Measurements from ENCODE around the gene CD99L2. TPM values are rescaled to one million over a fixed set of nuclear protein-coding genes. Genes with fewer than 3 reads are reported as not detected.

CD99L2 gene
- total and polyA plus RNA-seq, 4 donors, result 9.7 to 39.8 (median 23.8) TPM

GRCh38 chrX:150821971-150822370 lies 76.5 kb downstream of the CD99L2 start:
- Histone ChIP-seq H3K4me3 (ENCODE audit: low read depth in 1 of 3, low read length in 3 of 3) (no peak overlapping the region), H3K27ac (ENCODE audit: low read depth in 1 of 2, low read length in 2 of 2) (no peak overlapping the region), H3K4me1 (ENCODE audit: control insufficient read depth in 4 of 4, insufficient read depth in 4 of 4, low read length in 3 of 4) (no peaks in the 10 kb centered on the region), H3K36me3 (ENCODE audit: control insufficient read depth in 4 of 4, insufficient read depth in 3 of 4, low read depth in 1 of 4, low read length in 3 of 4) (no peaks in the 10 kb centered on the region), H3K27me3 (ENCODE audit: control insufficient read depth in 4 of 4, insufficient read depth in 4 of 4, low read length in 3 of 4) (no peaks in the 10 kb centered on the region), H3K9me3 (ENCODE audit: control insufficient read depth in 4 of 4, low read length in 3 of 4) (peaks cover 0 to 4% (median 0%) of the 10 kb centered on the region in 4 donors), H3K9ac (ENCODE audit: low read depth in 1 of 2, low read length in 2 of 2) (no peak overlapping the region)
- TF ChIP-seq FOXA1 (IDR thresholded peaks at IDR 0.05) (no peak), RXRA (IDR thresholded peaks at IDR 0.05) (no peak), SP1 (IDR thresholded peaks at IDR 0.05) (no peak), NR2F2 (IDR thresholded peaks at IDR 0.05) (no peak), RAD21 (IDR thresholded peaks at IDR 0.05) (no peak), YY1 (IDR thresholded peaks at IDR 0.05) (no peak), REST (IDR thresholded peaks at IDR 0.05) (no peak)
- 95% methylated on average over 2 of the region's 2 CpGs for WGBS
- DNase-seq (ENCODE audit: low spot score), result no peak

- 82% methylated on average over 5 of the region's 5 CpGs for WGBS
- DNase-seq (ENCODE audit: low spot score), result no peak
- TF ChIP-seq, protein P1, sequence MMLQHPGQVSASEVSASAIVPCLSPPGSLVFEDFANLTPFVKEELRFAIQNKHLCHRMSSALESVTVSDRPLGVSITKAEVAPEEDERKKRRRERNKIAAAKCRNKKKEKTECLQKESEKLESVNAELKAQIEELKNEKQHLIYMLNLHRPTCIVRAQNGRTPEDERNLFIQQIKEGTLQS (IDR thresholded peaks at IDR 0.05), result no peak
- TF ChIP-seq, protein P2, sequence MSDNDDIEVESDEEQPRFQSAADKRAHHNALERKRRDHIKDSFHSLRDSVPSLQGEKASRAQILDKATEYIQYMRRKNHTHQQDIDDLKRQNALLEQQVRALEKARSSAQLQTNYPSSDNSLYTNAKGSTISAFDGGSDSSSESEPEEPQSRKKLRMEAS (IDR thresholded peaks at IDR 0.05), result no peak
- no peak for TF ChIP-seq YY1 (IDR thresholded peaks at IDR 0.05)
- TF ChIP-seq GABPA (IDR thresholded peaks at IDR 0.05 in 1 of 2, conservative IDR thresholded peaks at IDR 0.05 in 1 of 2), result no peak
- TF ChIP-seq NR2F2 (IDR thresholded peaks at IDR 0.05), result no peak
- TF ChIP-seq, protein P3, sequence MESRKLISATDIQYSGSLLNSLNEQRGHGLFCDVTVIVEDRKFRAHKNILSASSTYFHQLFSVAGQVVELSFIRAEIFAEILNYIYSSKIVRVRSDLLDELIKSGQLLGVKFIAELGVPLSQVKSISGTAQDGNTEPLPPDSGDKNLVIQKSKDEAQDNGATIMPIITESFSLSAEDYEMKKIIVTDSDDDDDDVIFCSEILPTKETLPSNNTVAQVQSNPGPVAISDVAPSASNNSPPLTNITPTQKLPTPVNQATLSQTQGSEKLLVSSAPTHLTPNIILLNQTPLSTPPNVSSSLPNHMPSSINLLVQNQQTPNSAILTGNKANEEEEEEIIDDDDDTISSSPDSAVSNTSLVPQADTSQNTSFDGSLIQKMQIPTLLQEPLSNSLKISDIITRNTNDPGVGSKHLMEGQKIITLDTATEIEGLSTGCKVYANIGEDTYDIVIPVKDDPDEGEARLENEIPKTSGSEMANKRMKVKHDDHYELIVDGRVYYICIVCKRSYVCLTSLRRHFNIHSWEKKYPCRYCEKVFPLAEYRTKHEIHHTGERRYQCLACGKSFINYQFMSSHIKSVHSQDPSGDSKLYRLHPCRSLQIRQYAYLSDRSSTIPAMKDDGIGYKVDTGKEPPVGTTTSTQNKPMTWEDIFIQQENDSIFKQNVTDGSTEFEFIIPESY (IDR thresholded peaks at IDR 0.05), result no peak
- TF ChIP-seq EGR1 (IDR thresholded peaks at IDR 0.05; ENCODE audit: low read depth in 2 of 2), result no peak
- TF ChIP-seq REST (IDR thresholded peaks at IDR 0.05), result no peak
- TF ChIP-seq CTCF (IDR thresholded peaks at IDR 0.05; ENCODE audit: low read depth, low read length, missing input control), result no peak
- no peak for TF ChIP-seq FOXA1 (IDR thresholded peaks at IDR 0.05)
- TF ChIP-seq FOXA2 (IDR thresholded peaks at IDR 0.05), result no peak
- no peak for TF ChIP-seq SP1 (IDR thresholded peaks at IDR 0.05)
- no peak for TF ChIP-seq RXRA (IDR thresholded peaks at IDR 0.05)
- no peak for TF ChIP-seq HNF4G (IDR thresholded peaks at IDR 0.05)
- TF ChIP-seq JUND (IDR thresholded peaks at IDR 0.05), result no peak
- no peak overlapping the region for H3K27ac ChIP-seq (ENCODE audit: low read depth in 1 of 2, low read length in 2 of 2)
- no peaks in the 10 kb centered on the region for H3K9me3 ChIP-seq (ENCODE audit: control insufficient read depth in 4 of 4, low read length in 3 of 4)
- no peaks in the 10 kb centered on the region for H3K36me3 ChIP-seq (ENCODE audit: control insufficient read depth in 4 of 4, insufficient read depth in 3 of 4, low read depth in 1 of 4, low read length in 3 of 4)
- no peaks in the 10 kb centered on the region for H3K27me3 ChIP-seq (ENCODE audit: control insufficient read depth in 4 of 4, insufficient read depth in 4 of 4, low read length in 3 of 4)
- no peaks in the 10 kb centered on the region for H3K4me1 ChIP-seq (ENCODE audit: control insufficient read depth in 4 of 4, insufficient read depth in 4 of 4, low read length in 3 of 4)
- H3K4me3 ChIP-seq (ENCODE audit: low read depth in 1 of 3, low read length in 3 of 3), result no peak overlapping the region
- H3K9ac ChIP-seq (ENCODE audit: low read depth in 1 of 2, low read length in 2 of 2), result no peak overlapping the region
These were observed 84.5 kb downstream of the CD99L2 start for GRCh38 chrX:150813922-150814321.
